Activated CD8-positive, alpha-beta memory T cell treated with anti-CD3 and anti-CD28 coated beads, Interleukin-2, amount 10 ng/mL, durations not matched to agents 7 days and 5 days (primary cell): ENCODE measurements around the gene ARHGEF16. TPM values are rescaled to one million over a fixed set of nuclear protein-coding genes. Genes with fewer than 3 reads are reported as not detected.

Source experiments
- ATAC-seq: fragments of 150-1000 bp; cut with Tn5 transposase; one replicate; pipeline ENCODE4 v1.10.0; 2021; ENCODE audit warnings: moderate library complexity
- CTCF ChIA-PET: fragments of 350-600 bp; sonication (Branson Sonifier 250); formaldehyde crosslinking; loops from one replicate; lab custom pipeline; 2021; ENCODE audit warnings: antibody characterized with exemption; lab: Charles Lee
- DNase-seq: peaks from one replicate; pipeline ENCODE4 v3.0.0-alpha.2; 2020
- H3K27ac Mint-ChIP-seq: one replicate; pipeline ENCODE4 v1.8.0; 2021; ENCODE audit warnings: mild to moderate bottlenecking, mixed read lengths
- H3K27me3 Mint-ChIP-seq: one replicate; pipeline ENCODE4 v1.8.0; 2021; ENCODE audit warnings: mixed read lengths
- H3K36me3 Mint-ChIP-seq: one replicate; pipeline ENCODE4 v1.8.0; 2021; ENCODE audit warnings: mild to moderate bottlenecking, mixed read lengths
- H3K4me1 Mint-ChIP-seq: one replicate; pipeline ENCODE4 v1.8.0; 2021; ENCODE audit warnings: mixed read lengths
- H3K4me3 Mint-ChIP-seq: one replicate; pipeline ENCODE4 v1.8.0; 2021; ENCODE audit warnings: mild to moderate bottlenecking, moderate library complexity, mixed read lengths
- H3K9me3 Mint-ChIP-seq: one replicate; pipeline ENCODE4 v1.8.0; 2022; ENCODE audit warnings: low read depth, mixed read lengths
- total RNA-seq, 2 experiments: library from RNA; stranded (reverse); gene quantifications; one replicate each; pipeline ENCODE4 v1.2.3, GENCODE V29; 2021

Gene ARHGEF16
- total RNA-seq, 2 experiments from 2014 or later, result not detected

- no peaks in the 10 kb centered on the region for H3K9me3 Mint-ChIP-seq
- no peaks in the 10 kb centered on the region for H3K36me3 Mint-ChIP-seq
- no peak overlapping the region for H3K27ac Mint-ChIP-seq
- H3K27me3 Mint-ChIP-seq, result no peaks in the 10 kb centered on the region
- ATAC-seq, result no peak
- CTCF ChIA-PET, result no interaction called here
- no peak for DNase-seq
- H3K4me3 Mint-ChIP-seq, result no peak overlapping the region
- no peaks in the 10 kb centered on the region for H3K4me1 Mint-ChIP-seq
Observed at GRCh38 chr1:3415260-3416090, 39.0 kb upstream of the ARHGEF16 start.

- no peak for DNase-seq
- Mint-ChIP-seq H3K27me3 (no peaks in the 10 kb centered on the region), H3K36me3 (no peaks in the 10 kb centered on the region), H3K27ac (no peak overlapping the region), H3K4me1 (no peaks in the 10 kb centered on the region), H3K9me3 (no peaks in the 10 kb centered on the region), H3K4me3 (no peak overlapping the region)
- CTCF ChIA-PET, result no interaction called here
- ATAC-seq, result no peak
Observed at GRCh38 chr1:3417082-3417739, 37.3 kb upstream of the ARHGEF16 start.

GRCh38 chr1:3417934-3418333 lies 36.5 kb upstream of the ARHGEF16 start:
- Mint-ChIP-seq H3K36me3 (no peaks in the 10 kb centered on the region), H3K9me3 (no peaks in the 10 kb centered on the region), H3K4me3 (no peak overlapping the region), H3K27me3 (no peaks in the 10 kb centered on the region), H3K27ac (no peak overlapping the region), H3K4me1 (no peaks in the 10 kb centered on the region)
- CTCF ChIA-PET, result no interaction called here
- ATAC-seq (no peak), DNase-seq (no peak)

- ATAC-seq, result no peak
Observed at GRCh38 chr1:3418600-3418999, 35.9 kb upstream of the ARHGEF16 start.

GRCh38 chr1:3419415-3420204 lies 34.9 kb upstream of the ARHGEF16 start:
- CTCF ChIA-PET, result interaction anchor here (1.2 kb wide), 1 partner anchor 67 kb away, joined by 3 read pairs; no protein-coding TSS in a partner anchor
- no peak for DNase-seq
- no peak overlapping the region for H3K4me3 Mint-ChIP-seq
- no peaks in the 10 kb centered on the region for H3K27me3 Mint-ChIP-seq
- no peak overlapping the region for H3K27ac Mint-ChIP-seq
- no peak for ATAC-seq
- H3K9me3 Mint-ChIP-seq, result no peaks in the 10 kb centered on the region
- no peaks in the 10 kb centered on the region for H3K36me3 Mint-ChIP-seq
- no peaks in the 10 kb centered on the region for H3K4me1 Mint-ChIP-seq

More at GRCh38 chr1:3418600-3418999, 35.9 kb upstream of the ARHGEF16 start:
- Mint-ChIP-seq H3K27ac (no peak overlapping the region), H3K4me3 (no peak overlapping the region), H3K27me3 (no peaks in the 10 kb centered on the region), H3K36me3 (no peaks in the 10 kb centered on the region), H3K9me3 (no peaks in the 10 kb centered on the region), H3K4me1 (no peaks in the 10 kb centered on the region)
- DNase-seq, result no peak
- CTCF ChIA-PET, result no interaction called here

- H3K4me3 Mint-ChIP-seq, result no peak overlapping the region
- no peaks in the 10 kb centered on the region for H3K27me3 Mint-ChIP-seq
- no peaks in the 10 kb centered on the region for H3K9me3 Mint-ChIP-seq
- CTCF ChIA-PET, result interaction anchor here (1.2 kb wide), 1 partner anchor 67 kb away, joined by 3 read pairs; no protein-coding TSS in a partner anchor
- ATAC-seq (no peak), DNase-seq (no peak)
- H3K27ac Mint-ChIP-seq, result no peak overlapping the region
- H3K36me3 Mint-ChIP-seq, result no peaks in the 10 kb centered on the region
- H3K4me1 Mint-ChIP-seq, result no peaks in the 10 kb centered on the region
Observed at GRCh38 chr1:3420218-3420951, 34.1 kb upstream of the ARHGEF16 start.

- Mint-ChIP-seq H3K36me3 (no peaks in the 10 kb centered on the region), H3K9me3 (no peaks in the 10 kb centered on the region), H3K4me1 (no peaks in the 10 kb centered on the region), H3K4me3 (no peak overlapping the region), H3K27ac (no peak overlapping the region), H3K27me3 (no peaks in the 10 kb centered on the region)
- CTCF ChIA-PET, result no interaction called here
- ATAC-seq (no peak), DNase-seq (no peak)
Observed at GRCh38 chr1:3422638-3423037, 31.8 kb upstream of the ARHGEF16 start.

GRCh38 chr1:3423245-3423829 lies 31.1 kb upstream of the ARHGEF16 start:
- no peaks in the 10 kb centered on the region for H3K4me1 Mint-ChIP-seq
- CTCF ChIA-PET, result interaction anchor here (0.6 to 1.3 kb wide), 3 partner anchors 411 to 637 kb away, joined by 3 to 4 read pairs (median 4); no protein-coding TSS in a partner anchor
- H3K4me3 Mint-ChIP-seq, result no peak overlapping the region
- no peaks in the 10 kb centered on the region for H3K27me3 Mint-ChIP-seq
- ATAC-seq (no peak), DNase-seq (no peak)
- no peak overlapping the region for H3K27ac Mint-ChIP-seq
- no peaks in the 10 kb centered on the region for H3K36me3 Mint-ChIP-seq
- H3K9me3 Mint-ChIP-seq, result no peaks in the 10 kb centered on the region

- Mint-ChIP-seq H3K27me3 (no peaks in the 10 kb centered on the region), H3K36me3 (no peaks in the 10 kb centered on the region), H3K27ac (no peak overlapping the region), H3K9me3 (no peaks in the 10 kb centered on the region), H3K4me3 (no peak overlapping the region), H3K4me1 (no peaks in the 10 kb centered on the region)
- DNase-seq (no peak), ATAC-seq (no peak)
- CTCF ChIA-PET, result interaction anchor here (0.7 to 1.3 kb wide), 3 partner anchors 411 to 602 kb away, joined by 3 to 4 read pairs (median 4); no protein-coding TSS in a partner anchor
Observed at GRCh38 chr1:3423896-3424611, 30.4 kb upstream of the ARHGEF16 start.

- H3K9me3 Mint-ChIP-seq, result no peaks in the 10 kb centered on the region
- H3K4me1 Mint-ChIP-seq, result no peaks in the 10 kb centered on the region
- ATAC-seq (no peak), DNase-seq (no peak)
- no peaks in the 10 kb centered on the region for H3K36me3 Mint-ChIP-seq
- no peak overlapping the region for H3K4me3 Mint-ChIP-seq
- CTCF ChIA-PET, result interaction anchor here (0.7 kb wide), 2 partner anchors 159 to 885 kb away, joined by 3 read pairs; no protein-coding TSS in a partner anchor
- no peak overlapping the region for H3K27ac Mint-ChIP-seq
- H3K27me3 Mint-ChIP-seq, result no peaks in the 10 kb centered on the region
Observed at GRCh38 chr1:3425486-3426215, 28.8 kb upstream of the ARHGEF16 start.

- ATAC-seq (no peak), DNase-seq (no peak)
- Mint-ChIP-seq H3K4me1 (no peaks in the 10 kb centered on the region), H3K4me3 (no peak overlapping the region), H3K27ac (no peak overlapping the region), H3K36me3 (no peaks in the 10 kb centered on the region), H3K9me3 (no peaks in the 10 kb centered on the region), H3K27me3 (no peaks in the 10 kb centered on the region)
- CTCF ChIA-PET, result no interaction called here
Observed at GRCh38 chr1:3426956-3427535, 27.4 kb upstream of the ARHGEF16 start.
